ENCODE data around the gene RNPEPL1.

Gene RNPEPL1

GRCh38 chr2:240576436-240577205 is 8.3 kb downstream of the RNPEPL1 start:
- no peak for DNase-seq (ENCODE audit: low read depth, low spot score)

- no peak for DNase-seq (ENCODE audit: low read depth, low spot score)
Observed at GRCh38 chr2:240577281-240578109, 9.2 kb downstream of the RNPEPL1 start.

- DNase-seq (ENCODE audit: low read depth, low spot score), result no peak
Observed at GRCh38 chr2:240578110-240578450, 9.8 kb downstream of the RNPEPL1 start.

- DNase-seq (ENCODE audit: low read depth, low spot score), result no peak
Observed at GRCh38 chr2:240578488-240578887, 10.2 kb downstream of the RNPEPL1 start.

- DNase-seq (ENCODE audit: low read depth, low spot score), result no peak
Observed at GRCh38 chr2:240579071-240579762, 10.9 kb downstream of the RNPEPL1 start.

DNA sequence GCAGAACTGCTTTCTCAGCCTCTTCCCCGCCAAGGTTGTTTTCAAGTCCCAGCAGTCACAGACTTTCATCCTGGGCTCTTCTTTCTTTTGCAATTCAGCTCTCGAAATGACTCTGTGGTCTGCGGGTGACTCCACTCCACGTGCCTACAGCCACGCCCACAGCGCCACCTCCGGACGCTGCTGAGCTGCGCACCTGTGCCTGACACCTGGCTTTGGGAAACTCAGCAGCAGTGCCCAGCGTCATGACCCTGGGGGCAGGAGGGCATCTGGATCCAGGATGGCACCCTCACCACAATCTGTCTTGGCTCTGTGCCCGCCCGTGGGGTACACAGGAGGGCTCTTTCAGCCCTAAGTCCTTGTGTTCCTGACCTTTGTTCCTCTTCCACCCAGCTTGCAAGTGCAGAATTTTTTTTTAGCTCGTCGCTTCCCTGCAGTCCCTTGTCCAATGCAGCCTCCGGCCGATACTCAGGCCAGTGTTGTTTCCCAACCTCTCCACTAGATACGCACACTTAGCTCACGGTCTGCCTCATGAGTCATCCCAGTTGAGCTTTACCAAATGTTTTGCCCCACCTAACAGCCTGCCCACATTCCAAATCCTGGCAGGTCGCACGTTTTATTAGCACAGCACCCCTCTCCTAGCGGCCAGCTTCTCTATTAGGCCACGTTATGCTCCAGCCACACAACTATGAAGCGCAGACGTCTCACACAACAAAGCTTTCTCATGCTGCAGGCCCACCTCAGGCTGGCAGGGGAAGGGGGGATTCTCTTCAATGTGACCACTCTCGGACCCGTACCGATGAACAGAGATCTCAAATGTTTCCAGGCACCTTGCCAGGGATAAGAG is 11.7 kb downstream of the RNPEPL1 start:
- peak; percentile 63 for DNase-seq (ENCODE audit: low read depth, low spot score)

DNA sequence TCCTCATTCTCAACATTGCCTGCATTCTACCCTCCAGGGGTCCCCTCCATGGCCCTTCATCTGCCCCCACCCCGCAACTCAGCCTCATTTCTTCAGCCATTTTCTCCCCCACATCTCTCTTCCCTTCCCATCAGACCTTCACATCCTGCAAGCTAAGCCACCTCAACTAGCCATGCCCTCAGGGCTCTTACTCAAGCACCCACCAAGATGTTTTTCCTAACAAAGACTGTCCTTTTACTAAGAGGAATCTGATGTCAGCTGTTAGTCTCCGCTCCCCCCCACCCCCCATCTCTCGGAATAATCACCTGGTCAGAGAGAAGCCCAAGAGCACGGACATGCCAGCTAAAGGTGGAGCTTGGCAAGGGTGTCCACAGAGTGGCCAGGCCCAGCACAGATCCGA is 13.5 kb downstream of the RNPEPL1 start:
- DNase-seq (ENCODE audit: low read depth, low spot score), result no peak

DNA sequence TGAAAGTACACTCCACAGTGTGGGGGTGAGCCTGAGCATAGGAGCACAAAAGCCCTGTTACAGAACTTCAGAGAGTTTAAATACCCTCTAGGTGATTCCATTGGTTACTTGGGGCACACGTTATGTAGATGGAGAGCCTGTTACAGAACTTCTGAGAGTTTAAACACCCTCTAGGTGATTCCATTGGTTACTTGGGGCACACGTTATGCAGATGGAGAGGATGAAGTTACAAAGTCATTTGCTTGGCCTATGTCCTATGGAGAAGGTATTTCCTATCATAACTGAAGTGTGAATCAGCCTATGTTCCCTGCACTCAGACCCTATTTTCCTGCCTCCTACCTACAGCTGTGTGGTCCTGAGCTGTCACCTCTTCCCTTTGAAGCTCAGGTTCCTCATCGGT is 14.5 kb downstream of the RNPEPL1 start:
- DNase-seq (ENCODE audit: low read depth, low spot score), result no peak

DNA sequence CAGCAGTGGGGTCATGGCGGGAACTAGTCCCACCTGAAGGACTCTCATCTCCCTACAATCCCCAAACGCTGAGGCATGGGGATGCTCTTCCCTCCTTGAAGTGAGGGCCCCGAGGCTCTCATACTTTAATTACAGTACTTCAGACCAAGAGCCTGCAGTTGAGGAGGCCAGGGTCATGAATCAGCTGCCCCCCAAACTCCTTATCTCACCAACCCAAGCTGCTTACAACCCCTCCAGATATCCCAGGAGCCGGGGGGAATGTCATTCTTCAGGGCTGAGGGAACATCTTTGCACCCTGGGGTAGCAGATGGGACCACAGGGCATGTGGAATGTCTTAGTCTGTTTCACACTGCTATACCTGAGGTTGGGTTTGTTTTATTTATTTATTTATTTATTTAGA is 15.5 kb downstream of the RNPEPL1 start:
- DNase-seq (ENCODE audit: low read depth, low spot score), result no peak

DNA sequence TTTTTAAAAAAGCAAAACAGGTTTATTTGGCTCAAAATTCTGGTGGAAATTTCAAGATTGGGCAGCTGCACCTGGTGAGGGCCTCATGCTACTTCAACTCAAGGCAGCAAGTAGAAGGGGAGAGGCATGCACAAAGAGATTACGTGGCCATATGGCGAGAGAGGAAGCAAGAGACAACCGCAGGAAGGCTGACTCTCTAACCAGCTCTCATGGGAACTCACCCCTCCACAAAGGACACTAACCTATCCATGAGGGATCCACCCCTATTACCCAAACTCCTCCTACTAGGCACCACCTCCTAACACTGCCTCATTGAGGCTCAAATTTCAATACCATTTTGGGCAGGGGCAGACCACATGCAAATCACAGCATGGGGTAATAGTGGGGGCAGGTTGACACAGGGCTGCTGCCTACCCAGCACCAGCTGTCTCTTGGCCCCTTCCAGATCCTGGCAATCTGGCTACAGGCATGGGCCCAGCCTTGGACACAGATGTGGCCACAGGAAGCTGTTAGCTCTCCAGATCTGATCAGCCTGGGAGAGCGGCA is 16.3 kb downstream of the RNPEPL1 start:
- DNase-seq (ENCODE audit: low read depth, low spot score), result no peak

GRCh38 chr2:240585101-240585500 is 16.8 kb downstream of the RNPEPL1 start:
- DNase-seq (ENCODE audit: low read depth, low spot score), result no peak

GRCh38 chr2:240585681-240586197 is 17.5 kb downstream of the RNPEPL1 start:
- no peak for DNase-seq (ENCODE audit: low read depth, low spot score)

GRCh38 chr2:240586198-240586918 is 18.1 kb downstream of the RNPEPL1 start, which contains the start of gene CAPN10:
CAPN10 (plus strand) TSS chr2:240586734; CDS start chr2:240586912, 178 bp downstream.
- DNase-seq (ENCODE audit: low read depth, low spot score), result peak; percentile 94

DNA sequence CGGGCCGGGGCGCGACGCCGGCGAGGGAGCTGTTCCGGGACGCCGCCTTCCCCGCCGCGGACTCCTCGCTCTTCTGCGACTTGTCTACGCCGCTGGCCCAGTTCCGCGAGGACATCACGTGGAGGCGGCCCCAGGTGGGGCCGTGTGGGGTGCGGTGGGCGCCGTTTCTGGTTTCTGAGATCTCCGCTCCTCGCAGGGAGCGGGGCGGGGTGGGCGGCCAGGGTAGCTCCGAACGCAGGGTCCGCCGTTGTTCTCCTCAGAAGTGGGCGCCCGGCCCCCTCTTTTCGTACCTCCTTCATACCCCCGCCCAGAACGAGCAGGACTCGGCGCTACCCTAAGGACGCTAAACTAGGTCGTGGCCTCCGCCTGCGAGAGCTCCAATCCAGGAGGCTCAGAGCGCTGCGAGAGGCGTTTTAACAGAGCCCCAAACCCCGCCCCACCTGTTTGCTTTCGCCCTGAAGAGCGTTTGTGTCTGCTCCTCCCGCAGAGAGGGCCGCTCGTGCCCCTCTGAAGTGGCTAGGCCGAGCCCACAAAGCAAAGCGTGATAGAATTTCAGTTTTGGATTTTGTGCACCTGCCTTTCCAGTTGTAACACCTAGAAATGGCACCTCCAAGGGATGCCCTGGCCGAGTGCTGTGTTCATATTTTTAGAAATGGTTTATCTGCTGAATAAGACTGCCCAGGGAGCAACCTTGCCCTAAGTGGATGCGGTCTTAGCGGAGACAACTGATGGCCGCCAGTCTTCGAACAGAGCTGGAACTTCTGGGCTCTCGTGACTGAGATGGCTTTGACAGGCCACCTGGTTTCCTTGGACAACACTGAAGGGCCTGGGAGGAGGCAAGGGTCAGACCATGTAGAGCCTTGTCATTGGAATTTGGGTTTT is 18.9 kb downstream of the RNPEPL1 start:
- no peak for DNase-seq (ENCODE audit: low read depth, low spot score)

DNA sequence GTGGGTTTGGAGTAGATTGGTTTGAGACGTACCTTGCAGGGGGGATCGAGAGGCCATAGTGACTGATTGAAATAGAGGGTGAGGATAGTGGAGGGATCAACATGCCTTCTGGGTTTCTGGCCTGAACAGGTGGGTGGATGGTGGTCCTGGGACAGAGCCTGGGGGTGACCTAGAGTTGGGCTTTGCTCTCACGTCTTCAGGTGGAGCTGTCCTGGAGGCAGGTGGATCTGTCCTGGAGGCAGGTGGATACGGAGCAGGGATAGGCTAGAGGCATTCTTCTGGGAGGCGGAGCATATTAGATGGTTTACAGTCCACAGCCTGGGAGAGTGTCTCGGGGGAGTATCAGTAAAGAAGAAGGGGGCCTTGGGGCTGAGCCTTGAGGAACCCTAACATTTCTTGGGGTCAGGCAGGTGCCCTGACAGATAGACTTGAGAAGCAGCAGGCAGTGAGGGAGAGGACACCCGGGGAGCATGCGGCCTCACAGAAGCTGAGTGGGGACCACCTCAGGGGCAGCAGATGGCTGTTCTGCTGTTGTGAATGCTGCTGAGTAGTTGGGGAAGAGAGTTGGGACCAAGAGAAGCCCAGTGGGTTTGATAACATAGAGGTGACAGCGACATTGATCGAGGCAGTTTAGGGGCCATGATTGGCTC is 19.8 kb downstream of the RNPEPL1 start:
- DNase-seq (ENCODE audit: low read depth, low spot score), result no peak

- DNase-seq (ENCODE audit: low read depth, low spot score), result no peak
Observed at GRCh38 chr2:240588669-240589068, 20.4 kb downstream of the RNPEPL1 start.

DNA sequence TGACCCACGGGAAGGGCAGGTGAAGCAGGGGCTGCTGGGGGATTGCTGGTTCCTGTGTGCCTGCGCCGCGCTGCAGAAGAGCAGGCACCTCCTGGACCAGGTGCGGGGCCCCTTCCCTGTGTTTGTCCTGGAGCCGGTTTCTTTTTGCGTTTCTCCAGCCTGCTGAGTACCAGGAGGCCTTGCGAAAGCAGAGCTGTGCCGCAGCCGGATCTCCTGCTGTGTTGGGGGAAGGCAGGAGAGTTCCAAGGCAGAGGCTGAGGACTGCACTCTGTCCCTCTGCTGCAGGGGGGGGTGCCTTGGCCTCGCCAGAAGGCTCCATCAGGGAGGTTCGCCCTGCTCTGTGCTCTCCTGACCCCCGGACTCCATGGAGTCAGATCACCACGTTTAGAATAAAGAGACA is 21.1 kb downstream of the RNPEPL1 start:
- no peak for DNase-seq (ENCODE audit: low read depth, low spot score)

- DNase-seq (ENCODE audit: low read depth, low spot score), result no peak
Observed at GRCh38 chr2:240589850-240590525, 21.7 kb downstream of the RNPEPL1 start.

All from activated CD4-positive, CD25-positive, alpha-beta regulatory T cell treated with anti-CD3 and anti-CD28 coated beads, Interleukin-2, amount 50 U/mL, for 16 hours (primary cell).